HFF-Myc (cell line): ENCODE data around the gene NHERF2.

Experiments
- DNase-seq: peaks from one replicate; pipeline ENCODE4 v3.0.0-alpha.2; 2011; ENCODE audit warnings: low read depth; ENCODE audit errors: extremely low read depth
- H3K4me3 ChIP-seq: replicated peaks from 2 replicates; pipeline ENCODE4 v1.5.1; 2011; ENCODE audit warnings: low read depth, mild to moderate bottlenecking, control low read depth, low read length
- TF ChIP-seq, protein P1 (sequence below): IDR thresholded peaks from 2 replicates; pipeline ENCODE4 v1.5.1; 2012; ENCODE audit warnings: mild to moderate bottlenecking, low read depth, low read length, control low read depth; ENCODE audit errors: missing control alignments

NHERF2 gene

DNA sequence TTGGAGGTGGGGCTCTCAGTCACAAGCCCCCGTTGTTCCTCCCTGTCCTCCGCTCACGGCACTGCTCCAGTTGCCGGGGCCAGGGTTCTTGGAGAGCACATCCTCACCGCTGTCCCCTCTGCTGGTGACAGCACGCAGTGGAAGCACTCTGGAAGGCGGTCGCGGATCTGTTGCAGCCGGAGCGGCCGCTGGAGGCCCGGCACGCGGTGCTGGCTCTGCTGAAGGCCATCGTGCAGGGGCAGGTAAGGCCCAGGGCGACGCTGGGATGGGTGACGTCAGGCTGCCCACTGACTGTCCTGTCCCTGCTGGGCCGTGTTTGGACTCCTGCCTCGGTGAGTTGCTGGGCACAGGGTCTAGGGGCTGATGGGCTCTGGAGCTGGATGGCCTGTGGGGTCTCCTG, 26.5 kb downstream of the NHERF2 start:
- TF ChIP-seq, protein P1, sequence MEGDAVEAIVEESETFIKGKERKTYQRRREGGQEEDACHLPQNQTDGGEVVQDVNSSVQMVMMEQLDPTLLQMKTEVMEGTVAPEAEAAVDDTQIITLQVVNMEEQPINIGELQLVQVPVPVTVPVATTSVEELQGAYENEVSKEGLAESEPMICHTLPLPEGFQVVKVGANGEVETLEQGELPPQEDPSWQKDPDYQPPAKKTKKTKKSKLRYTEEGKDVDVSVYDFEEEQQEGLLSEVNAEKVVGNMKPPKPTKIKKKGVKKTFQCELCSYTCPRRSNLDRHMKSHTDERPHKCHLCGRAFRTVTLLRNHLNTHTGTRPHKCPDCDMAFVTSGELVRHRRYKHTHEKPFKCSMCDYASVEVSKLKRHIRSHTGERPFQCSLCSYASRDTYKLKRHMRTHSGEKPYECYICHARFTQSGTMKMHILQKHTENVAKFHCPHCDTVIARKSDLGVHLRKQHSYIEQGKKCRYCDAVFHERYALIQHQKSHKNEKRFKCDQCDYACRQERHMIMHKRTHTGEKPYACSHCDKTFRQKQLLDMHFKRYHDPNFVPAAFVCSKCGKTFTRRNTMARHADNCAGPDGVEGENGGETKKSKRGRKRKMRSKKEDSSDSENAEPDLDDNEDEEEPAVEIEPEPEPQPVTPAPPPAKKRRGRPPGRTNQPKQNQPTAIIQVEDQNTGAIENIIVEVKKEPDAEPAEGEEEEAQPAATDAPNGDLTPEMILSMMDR, result no peak
- H3K4me3 ChIP-seq, result no peak overlapping the region

DNA sequence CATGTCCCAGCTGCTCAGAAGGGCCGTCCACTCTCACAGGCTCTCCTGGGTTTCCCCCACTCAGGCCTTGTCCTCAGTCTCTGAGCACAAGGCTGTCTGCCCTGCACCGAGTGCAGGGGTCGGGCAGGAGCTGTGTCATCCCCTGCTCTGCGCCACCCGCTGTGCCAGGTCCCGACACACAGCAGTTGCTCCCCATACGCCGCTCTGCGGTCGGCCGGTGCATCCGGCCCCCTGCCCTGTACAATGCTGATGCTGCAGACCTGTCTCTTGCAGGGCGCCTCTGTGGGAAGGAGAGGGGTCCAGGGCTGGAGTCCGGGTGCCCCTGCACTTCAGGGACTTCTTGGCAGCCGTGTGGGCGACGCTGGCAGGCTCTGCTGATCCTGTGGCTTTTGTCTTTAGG, 27.2 kb downstream of the NHERF2 start:
- TF ChIP-seq, protein P1, result no peak
- DNase-seq, result no peak
- H3K4me3 ChIP-seq, result no peak overlapping the region

More for the DNA sequence above, 26.5 kb downstream of the NHERF2 start:
- no peak for DNase-seq

DNA sequence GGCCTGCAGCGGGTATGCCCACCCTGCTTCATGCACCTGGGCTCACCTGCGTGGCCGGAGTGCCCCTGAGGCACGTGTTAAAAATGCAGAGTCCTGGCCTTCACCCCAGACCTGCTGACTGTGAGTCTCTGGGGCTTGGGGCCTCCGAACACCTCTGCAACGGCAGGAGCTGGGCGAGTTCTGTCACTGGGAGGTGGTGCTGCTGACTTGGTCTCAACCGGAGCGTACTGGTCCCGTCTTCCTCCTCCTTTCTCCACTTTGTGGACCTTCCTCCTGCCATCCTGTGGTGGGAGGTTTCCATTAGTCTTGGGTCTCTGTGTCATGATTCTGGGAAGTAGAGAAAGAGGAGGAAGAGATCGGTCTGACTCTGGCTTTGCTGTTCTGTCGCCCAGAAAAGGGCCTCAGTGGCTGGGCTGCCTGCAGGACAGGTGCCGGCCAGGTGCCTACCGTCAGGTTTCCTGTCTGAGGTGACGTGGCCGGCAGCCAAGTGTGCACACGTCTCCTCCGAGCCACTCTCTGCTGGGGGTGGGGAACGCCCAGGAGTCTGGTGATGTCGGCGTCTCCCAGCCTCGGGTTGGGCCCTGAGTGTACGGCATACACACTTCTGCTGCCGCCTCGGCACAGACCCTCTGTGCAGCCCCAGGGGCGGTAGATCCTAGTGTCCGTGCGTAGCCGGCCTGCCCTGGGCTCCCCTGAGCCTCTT, 28.0 kb downstream of the NHERF2 start:
- TF ChIP-seq, protein P1, result no peak
- H3K4me3 ChIP-seq, result no peak overlapping the region
- no peak for DNase-seq

DNA sequence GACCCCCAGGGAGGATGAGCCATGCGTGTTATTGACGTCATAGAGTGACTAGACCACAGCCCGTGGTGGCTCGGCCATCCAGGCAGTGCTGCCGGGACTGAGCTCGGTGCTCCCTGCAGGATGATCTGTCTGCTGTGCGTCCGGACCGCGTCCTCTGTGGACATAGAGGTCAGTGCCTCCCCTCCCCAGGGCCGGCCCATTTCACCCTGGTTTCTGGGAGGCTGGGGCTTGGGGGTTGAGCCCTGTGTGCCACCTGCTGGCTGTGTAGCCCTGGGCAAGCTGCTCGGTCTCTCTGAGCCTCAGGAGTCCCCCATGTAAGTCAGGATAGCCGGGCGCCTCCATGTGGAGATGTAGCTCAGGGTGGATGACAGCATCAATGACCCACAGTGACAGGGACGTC, 29.4 kb downstream of the NHERF2 start:
- TF ChIP-seq, protein P1, result peak; percentile 25

DNA sequence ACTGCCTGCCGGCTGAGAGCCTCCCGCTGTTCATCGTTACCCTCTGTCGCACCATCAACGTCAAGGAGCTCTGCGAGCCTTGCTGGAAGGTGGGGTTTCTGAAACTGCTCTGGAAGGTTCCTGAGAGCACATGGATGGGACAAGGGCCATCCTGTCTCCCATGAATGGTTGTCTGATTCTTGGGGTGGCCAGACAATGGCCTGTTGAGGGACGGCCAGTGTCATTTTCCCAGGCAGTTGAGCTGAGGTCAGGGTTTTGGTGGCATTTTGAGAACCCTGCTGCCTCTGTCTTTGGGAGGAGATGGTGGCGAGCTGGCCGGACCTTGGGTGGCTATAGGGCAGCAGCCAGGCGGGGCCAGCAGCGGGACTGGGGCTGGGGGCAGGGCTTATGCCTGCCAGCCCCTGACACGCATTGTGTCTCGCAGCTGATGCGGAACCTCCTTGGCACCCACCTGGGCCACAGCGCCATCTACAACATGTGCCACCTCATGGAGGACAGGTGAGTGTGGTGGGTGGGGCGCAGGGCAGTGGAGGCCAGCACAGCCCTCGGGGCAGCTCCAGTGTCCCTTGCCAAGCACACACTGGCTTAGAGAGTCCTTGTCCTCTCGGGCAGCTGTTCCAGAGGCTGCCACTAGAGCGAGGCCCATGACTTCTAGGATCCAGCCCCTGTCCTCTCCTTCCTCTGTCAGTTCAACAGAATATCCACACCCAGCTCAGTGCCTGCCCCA, 30.1 kb downstream of the NHERF2 start:
- H3K4me3 ChIP-seq, result no peak overlapping the region
- no peak for DNase-seq
- TF ChIP-seq, protein P1, result peak; percentile 15

More for the DNA sequence above, 29.4 kb downstream of the NHERF2 start:
- no peak overlapping the region for H3K4me3 ChIP-seq
- no peak for DNase-seq

DNA sequence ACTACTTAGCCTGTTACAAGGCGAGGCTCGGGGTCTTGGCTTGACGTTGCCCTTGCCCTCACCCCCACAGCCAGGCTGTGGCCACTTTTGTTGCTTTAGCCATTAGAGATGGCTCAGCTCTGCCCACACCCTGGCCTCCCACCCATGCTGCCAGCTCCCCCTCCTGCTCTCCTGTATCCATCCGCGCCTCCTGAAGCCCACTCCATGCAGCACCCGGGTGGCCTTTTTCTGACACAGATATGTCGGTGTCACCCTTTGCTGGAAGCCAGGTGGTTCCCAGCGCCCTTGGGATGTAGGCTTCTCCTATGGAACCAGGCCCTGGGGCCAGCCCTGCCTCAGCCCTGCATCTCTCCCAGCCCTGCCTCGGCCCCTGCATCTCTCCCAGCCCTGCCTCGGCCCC, 30.7 kb downstream of the NHERF2 start:
- TF ChIP-seq, protein P1, result no peak
- no peak for DNase-seq

More for the DNA sequence above, 30.7 kb downstream of the NHERF2 start:
- H3K4me3 ChIP-seq, result no peak overlapping the region
